Measurements from ENCODE around the gene ADPRM.
"Not testable (repeated sequence)": the region's sequence is repeated elsewhere in the genome, so short reads cannot be mapped to it uniquely, and the experiment has no call there.

The ADPRM gene

DNA sequence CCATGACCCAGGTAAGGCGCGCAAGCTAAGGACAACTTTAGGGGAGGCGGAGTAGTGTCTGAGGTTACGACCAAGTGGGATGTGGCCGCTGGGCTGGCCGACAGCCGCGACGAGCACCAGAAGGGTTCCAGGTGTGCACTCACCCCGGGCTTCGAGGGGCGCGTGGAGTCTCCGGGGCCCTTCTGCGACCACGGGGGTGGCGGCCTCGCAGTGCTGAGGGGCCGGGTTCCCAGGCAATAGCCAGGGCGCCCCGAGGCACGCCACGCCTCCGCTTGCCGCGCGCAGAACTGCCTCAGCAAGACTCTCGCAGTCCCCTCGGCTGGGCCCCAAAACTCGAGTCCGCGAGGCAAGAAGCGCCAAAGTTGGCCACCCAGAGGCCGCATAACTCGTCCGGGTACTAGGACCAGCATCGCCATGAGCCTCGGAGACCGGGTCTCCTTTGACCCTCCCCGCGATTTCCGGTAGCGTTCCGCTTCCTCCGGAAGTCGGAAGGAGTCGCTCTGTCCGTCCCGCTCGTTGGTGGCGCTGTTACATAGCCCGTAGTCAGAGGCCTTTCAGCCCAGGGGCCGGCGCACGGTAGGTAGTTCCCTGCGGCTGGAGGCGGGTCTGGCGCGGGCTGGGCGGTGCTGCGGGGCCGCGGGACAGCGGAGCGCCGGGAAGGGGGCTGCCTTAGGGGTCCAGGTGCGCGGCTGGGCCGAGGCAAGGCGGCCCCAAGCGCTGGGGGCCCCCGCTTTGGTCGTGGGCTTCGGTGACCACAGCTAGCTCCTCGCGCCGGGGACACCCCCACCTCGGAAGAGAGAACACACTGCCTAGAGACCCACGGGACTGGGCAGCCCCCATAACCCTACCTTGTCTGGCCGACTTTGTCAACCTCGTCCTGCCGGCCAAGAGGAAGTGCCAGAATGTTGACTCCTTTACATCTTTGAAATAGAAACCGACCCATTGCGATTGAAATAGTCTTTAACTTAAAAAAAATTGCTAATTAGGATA lies at the start of gene ADPRM, which contains the start of gene SCO1:
Gene ADPRM (plus strand): TSS at position 503 of the 990 bp plus-strand sequence. CDS start 7,333 bp downstream, outside the sequence.
Gene SCO1 (minus strand): TSS at position 442 of the 990 bp plus-strand sequence. CDS start 26 bp downstream, at position 416.
- DNase-seq, result peak; percentile 89 to 92

GRCh38 chr17:10648381-10648780 lies 49.0 kb upstream of the ADPRM start:
- DNase-seq, result no peak

DNA sequence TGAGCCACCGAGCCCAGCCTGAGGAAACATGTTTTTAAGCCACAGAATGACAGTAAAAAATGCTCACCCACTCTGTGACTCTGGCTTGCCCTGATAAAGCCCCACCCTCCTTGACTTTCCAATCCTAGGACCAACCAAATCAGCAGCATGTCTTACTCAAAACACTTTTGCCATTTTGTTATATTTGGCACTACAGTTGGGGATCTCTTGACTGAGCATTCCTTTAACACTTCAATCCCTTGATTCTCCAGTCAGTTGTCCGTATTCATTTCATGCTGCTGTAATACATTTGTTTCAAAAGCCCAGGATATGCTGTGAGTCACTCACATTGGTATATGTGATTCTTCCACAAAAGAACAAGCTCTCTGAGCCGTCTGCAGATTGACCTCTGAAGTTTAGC lies 48.4 kb upstream of the ADPRM start:
- no peak for DNase-seq

GRCh38 chr17:10649602-10650001 lies 47.8 kb upstream of the ADPRM start:
- DNase-seq, result no peak

DNA sequence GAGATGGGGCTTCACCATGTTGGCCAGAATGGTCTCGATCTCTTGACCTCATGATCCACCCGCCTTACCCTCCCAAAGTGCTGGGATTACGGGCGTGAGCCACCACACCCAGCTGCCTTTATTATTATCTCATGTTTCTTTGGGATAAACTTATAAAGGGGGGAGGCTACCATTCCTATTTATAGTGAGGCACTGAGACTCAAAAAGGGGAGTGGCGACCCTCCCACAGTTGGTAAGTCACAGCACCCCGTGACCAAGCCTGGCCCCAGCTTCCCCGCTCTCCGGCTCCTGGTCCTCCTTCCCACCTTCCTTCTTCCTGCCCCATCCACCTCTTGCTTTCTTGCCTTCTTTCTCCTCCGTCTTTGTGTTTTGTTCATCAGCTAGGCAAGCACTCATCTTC lies 45.5 kb upstream of the ADPRM start:
- DNase-seq, result no peak

DNA sequence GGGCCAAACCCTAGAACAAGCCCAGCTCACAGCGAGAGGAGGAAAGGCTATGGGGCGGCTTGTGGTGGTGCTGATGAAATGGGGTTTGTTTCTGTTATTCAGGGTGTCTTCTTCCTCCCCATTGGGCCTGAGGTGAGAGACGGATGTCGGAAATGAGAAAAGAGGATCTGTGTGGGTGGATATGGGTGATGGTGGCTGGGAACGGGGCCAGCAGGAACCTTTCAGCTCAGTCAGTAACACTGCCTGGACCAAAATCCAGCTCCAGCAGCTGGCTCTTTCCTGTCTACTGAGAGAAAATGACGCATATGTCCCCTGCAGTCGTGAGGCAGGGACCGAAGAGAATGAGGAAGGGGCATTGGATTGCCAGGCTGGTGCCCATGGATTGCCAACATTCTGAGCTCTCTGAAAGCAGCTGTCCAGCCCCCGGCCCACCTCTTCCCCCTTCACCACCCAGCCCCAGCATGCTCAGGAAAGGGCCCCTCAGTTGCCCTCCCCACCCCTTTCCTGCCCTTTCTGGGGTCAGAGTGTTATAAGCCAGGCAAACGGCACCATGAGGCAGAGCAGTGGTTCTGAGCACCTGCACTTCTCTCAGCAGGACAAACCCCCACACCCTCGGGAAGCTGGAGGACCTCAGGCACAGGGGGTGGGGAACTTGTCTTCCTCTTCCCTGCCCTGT lies 44.3 kb upstream of the ADPRM start:
- DNase-seq, result peak; percentile 17 to 34

GRCh38 chr17:10653987-10654386 lies 43.4 kb upstream of the ADPRM start:
- no peak for DNase-seq

DNA sequence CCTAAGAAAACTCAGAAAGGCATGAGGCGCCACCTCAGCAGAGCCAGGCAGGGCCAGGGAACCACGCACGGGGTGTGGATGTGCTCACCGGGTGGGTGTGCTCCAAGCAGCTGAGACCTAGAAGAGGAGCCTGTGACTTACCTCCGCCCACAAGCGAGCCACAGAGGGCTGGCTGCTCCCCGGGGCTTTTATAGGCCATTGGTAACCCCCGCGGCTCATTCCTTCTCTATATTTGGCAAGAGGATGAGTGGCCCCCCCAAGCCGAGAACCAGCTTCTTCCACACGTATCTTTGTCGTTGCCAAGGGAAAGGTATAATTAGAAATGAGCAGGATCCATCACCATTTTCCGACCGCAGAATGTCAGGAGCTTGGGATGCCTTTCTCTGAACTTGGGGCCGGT lies 40.2 kb upstream of the ADPRM start, which contains the start of gene MYH3:
Gene MYH3 (minus strand): TSS at position 162 of the 400 bp plus-strand sequence. CDS start 2,245 bp downstream, outside the sequence.
- no peak for DNase-seq

GRCh38 chr17:10657879-10658278 lies 39.5 kb upstream of the ADPRM start:
- no peak for DNase-seq

DNA sequence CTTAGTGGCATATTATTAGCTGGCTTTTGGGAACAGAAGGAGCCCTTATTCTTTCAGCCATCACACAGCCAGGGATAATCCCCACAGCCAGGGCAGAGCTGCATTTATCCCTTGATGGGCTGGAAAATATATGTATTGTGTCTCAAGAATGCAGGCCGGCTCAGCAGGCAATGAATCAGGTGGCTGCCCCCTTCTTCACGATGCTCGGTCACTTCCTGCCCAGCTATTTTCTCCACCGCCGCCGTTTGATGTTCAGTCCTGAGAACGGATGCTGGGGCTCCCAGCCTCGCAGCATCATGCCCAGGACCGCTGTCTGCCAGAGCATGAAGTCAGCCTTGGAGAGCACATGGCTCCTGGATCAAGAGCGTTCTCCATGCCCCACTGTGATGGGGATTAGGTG lies 36.0 kb upstream of the ADPRM start:
- DNase-seq, result no peak

- DNase-seq, result no peak
Measured at GRCh38 chr17:10663231-10663630, 34.2 kb upstream of the ADPRM start.

DNA sequence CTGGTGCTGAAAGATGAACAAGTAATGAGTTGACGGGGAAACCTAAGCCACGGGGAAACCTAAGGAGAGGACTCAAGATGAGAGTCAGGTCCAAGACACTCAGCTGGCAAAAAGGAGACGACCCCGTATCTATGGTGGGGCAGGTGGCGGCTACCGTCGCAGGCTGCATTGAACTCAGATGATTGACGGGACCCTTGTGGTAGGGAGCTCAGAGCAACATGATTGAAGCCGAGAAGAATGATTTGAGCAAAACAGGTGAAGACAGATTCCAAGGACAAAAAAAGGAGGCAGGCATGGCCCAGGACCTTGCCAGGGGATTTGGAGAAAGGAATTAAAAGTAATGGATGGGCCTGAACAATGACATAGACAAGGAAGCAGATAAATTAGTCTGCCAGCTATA lies 32.8 kb upstream of the ADPRM start:
- DNase-seq, result no peak

GRCh38 chr17:10666906-10667305 lies 30.5 kb upstream of the ADPRM start:
- DNase-seq, result no peak

- no peak for DNase-seq
Measured at GRCh38 chr17:10668775-10669174, 28.6 kb upstream of the ADPRM start.

DNA sequence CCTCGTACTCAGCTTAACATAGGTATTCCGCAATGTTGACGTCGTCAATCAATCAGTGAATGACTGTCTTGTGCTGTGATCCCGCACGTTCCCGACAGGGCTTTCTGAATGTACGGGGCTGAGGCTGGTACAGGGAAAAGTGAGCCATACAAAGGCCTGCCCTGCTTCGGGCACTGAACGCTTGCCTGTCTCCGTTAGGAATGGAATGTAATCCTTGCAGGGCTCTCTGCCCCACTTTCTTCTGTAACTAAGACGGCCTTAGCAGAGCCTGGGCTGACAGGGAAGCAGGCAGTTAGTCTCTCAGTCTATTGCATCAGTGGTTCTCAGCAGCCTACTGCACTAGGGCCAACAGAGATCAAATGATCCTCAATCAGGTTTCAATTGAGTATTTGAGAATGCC lies 24.1 kb upstream of the ADPRM start:
- DNase-seq, result no peak

DNA sequence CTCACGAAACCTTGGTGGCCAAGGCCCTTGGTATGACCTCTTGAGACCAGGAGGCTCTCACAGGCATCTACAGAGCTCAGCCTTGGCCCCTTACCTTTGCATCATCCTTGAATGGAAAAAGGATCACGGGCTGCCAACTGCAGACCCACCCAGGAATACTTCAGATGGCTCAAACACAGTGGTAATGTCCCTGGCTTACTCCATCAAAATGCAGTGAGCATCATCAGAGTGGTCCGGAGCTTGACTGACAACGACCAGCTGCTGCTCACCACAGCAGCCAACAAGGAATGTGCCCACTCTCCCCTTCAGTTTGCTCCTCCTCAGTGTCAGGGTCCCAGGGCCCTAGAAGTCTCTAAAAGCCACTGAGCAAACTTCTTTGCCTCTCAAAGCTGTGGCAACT lies 22.7 kb upstream of the ADPRM start:
- DNase-seq, result no peak

GRCh38 chr17:10681866-10682446 lies 15.4 kb upstream of the ADPRM start:
- no peak for DNase-seq

- no peak for DNase-seq
Measured at GRCh38 chr17:10683853-10684252, 13.5 kb upstream of the ADPRM start.

- no peak for DNase-seq
Measured at GRCh38 chr17:10687499-10687898, 9.9 kb upstream of the ADPRM start.

DNA sequence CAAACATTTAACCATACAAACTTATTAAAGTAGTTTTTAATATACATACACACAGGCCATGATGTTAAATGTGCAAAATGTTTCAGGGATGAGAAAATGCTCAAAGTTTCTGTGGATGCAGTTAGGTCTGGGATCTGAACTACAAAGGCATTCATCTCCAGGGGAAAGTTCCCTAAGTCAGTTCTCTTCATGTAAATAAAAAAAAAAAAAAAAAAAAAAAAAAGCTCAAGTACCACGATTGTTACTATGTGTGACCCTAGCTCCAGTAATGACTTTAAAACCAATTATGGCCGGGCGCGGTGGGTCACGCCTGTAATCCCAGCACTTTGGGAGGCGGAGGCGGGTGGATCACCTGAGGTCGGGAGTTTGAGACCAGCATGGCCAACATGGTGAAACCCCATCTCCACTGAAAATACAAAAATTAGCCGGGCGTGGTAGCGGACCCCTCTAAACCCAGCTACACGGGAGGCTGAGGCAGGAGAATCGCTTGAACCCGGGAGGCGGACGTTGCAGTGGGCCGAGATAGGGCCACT lies 1.5 kb upstream of the ADPRM start:
- not testable (repeated sequence) for DNase-seq

GRCh38 chr17:10698096-10698818 lies 863 bp downstream of the ADPRM start:
- no peak for DNase-seq

GRCh38 chr17:10699856-10700255 lies 2.5 kb downstream of the ADPRM start:
- DNase-seq, result no peak
